H9 (cell line): ENCODE results near the gene ADARB2. TPM values are rescaled to one million over a fixed set of nuclear protein-coding genes. Genes with fewer than 3 reads are reported as not detected.
A peak's percentile ranks its signal among the peaks of the same experiment; 100 is the strongest.

Experiments used
- DNase-seq: peaks from one replicate; pipeline ENCODE4 v3.0.0-alpha.2; 2017
- H2AFZ ChIP-seq: one replicate; pipeline ENCODE4 v1.6.1; 2013; ENCODE audit warnings: mild to moderate bottlenecking, low read length, control low read depth, moderate library complexity
- H2AK5ac ChIP-seq: 2 replicates; pipeline ENCODE4 v1.6.1; 2013; ENCODE audit warnings: low read length, control low read depth, mixed read lengths; ENCODE audit not compliant: insufficient read length
- H2BK120ac ChIP-seq: one replicate; pipeline ENCODE4 v1.6.1; 2013; ENCODE audit warnings: low read depth, mild to moderate bottlenecking, low read length, control low read depth, inconsistent platforms; ENCODE audit not compliant: poor library complexity, severe bottlenecking
- H2BK12ac ChIP-seq: 2 replicates; pipeline ENCODE4 v1.6.1; 2013; ENCODE audit warnings: low read length, control low read depth, mixed read lengths, low read depth; ENCODE audit not compliant: insufficient read length
- H2BK15ac ChIP-seq: 2 replicates; pipeline ENCODE4 v1.6.1; 2013; ENCODE audit warnings: low read depth, low read length, control low read depth
- H2BK20ac ChIP-seq: one replicate; pipeline ENCODE4 v1.6.1; 2013; ENCODE audit warnings: low read depth, mild to moderate bottlenecking, low read length, control low read depth, inconsistent platforms; ENCODE audit not compliant: poor library complexity, severe bottlenecking
- H2BK5ac ChIP-seq: 2 replicates; pipeline ENCODE4 v1.6.1; 2013; ENCODE audit warnings: low read length, control low read depth, mixed read lengths; ENCODE audit not compliant: insufficient read length
- H3K14ac ChIP-seq: 2 replicates; pipeline ENCODE4 v1.6.1; 2013; ENCODE audit warnings: low read length, control low read depth; ENCODE audit not compliant: insufficient read depth
- H3K18ac ChIP-seq: 2 replicates; pipeline ENCODE4 v1.6.1; 2013; ENCODE audit warnings: low read depth, mild to moderate bottlenecking, mixed read lengths, low read length, control low read depth; ENCODE audit not compliant: insufficient read length
- H3K23ac ChIP-seq: 2 replicates; pipeline ENCODE4 v1.6.1; 2013; ENCODE audit warnings: low read length, control low read depth, mixed read lengths, low read depth; ENCODE audit not compliant: insufficient read length
- H3K23me2 ChIP-seq: 2 replicates; pipeline ENCODE4 v1.6.1; 2013; ENCODE audit warnings: low read depth, mild to moderate bottlenecking, mixed read lengths, low read length, control low read depth; ENCODE audit not compliant: insufficient read length, poor library complexity, severe bottlenecking
- H3K27ac ChIP-seq: 2 replicates; pipeline ENCODE4 v1.5.1; 2013; ENCODE audit warnings: low read length, control low read depth, mixed read lengths, low read depth; ENCODE audit not compliant: insufficient read length
- H3K27me3 ChIP-seq: 2 replicates; pipeline ENCODE4 v1.6.1; 2013; ENCODE audit warnings: low read length, control low read depth, inconsistent platforms; ENCODE audit not compliant: insufficient read depth
- H3K4ac ChIP-seq: 2 replicates; pipeline ENCODE4 v1.6.1; 2013; ENCODE audit warnings: low read depth, mild to moderate bottlenecking, control low read depth, inconsistent platforms, low read length, moderate library complexity
- H3K4me1 ChIP-seq: 2 replicates; pipeline ENCODE4 v1.6.1; 2013; ENCODE audit warnings: low read length, control low read depth, inconsistent platforms; ENCODE audit not compliant: insufficient read depth
- H3K4me2 ChIP-seq: 2 replicates; pipeline ENCODE4 v1.6.1; 2013; ENCODE audit warnings: low read length, control low read depth, mixed read lengths; ENCODE audit not compliant: insufficient read length, insufficient read depth
- H3K56ac ChIP-seq: 2 replicates; pipeline ENCODE4 v1.6.1; 2013; ENCODE audit warnings: low read depth, mild to moderate bottlenecking, mixed read lengths, low read length, control low read depth; ENCODE audit not compliant: insufficient read length
- H3K79me1 ChIP-seq: 2 replicates; pipeline ENCODE4 v1.6.1; 2013; ENCODE audit warnings: low read depth, mild to moderate bottlenecking, moderate library complexity, low read length, control low read depth, inconsistent platforms; ENCODE audit not compliant: insufficient read depth, poor library complexity, severe bottlenecking
- H3K79me2 ChIP-seq: 2 replicates; pipeline ENCODE4 v1.6.1; 2013; ENCODE audit warnings: low read length, control low read depth, inconsistent platforms; ENCODE audit not compliant: insufficient read depth
- H3K9ac ChIP-seq: 2 replicates; pipeline ENCODE4 v1.6.1; 2013; ENCODE audit warnings: low read length, control low read depth, mixed read lengths; ENCODE audit not compliant: insufficient read length; ENCODE audit errors: extremely low read depth
- H3K9me3 ChIP-seq: one replicate; pipeline ENCODE4 v1.6.1; 2013; ENCODE audit warnings: low read depth, low read length, inconsistent platforms; ENCODE audit not compliant: control insufficient read depth
- H3T11ph ChIP-seq: one replicate; pipeline ENCODE4 v1.6.1; 2013; ENCODE audit warnings: mild to moderate bottlenecking, low read length, control low read depth, inconsistent platforms
- H4K20me1 ChIP-seq: one replicate; pipeline ENCODE4 v1.6.1; 2013; ENCODE audit not compliant: control insufficient read depth, insufficient read length, insufficient read depth
- H4K5ac ChIP-seq: 2 replicates; pipeline ENCODE4 v1.6.1; 2013; ENCODE audit warnings: low read depth, mild to moderate bottlenecking, mixed read lengths, low read length, control low read depth; ENCODE audit not compliant: insufficient read length
- H4K8ac ChIP-seq: replicated peaks from 2 replicates; pipeline ENCODE4 v1.6.1; 2013; ENCODE audit warnings: low read length, control low read depth, mixed read lengths, low read depth; ENCODE audit not compliant: insufficient read length
- H4K91ac ChIP-seq: 2 replicates; pipeline ENCODE4 v1.6.1; 2013; ENCODE audit warnings: low read depth, mild to moderate bottlenecking, moderate library complexity, mixed read lengths, low read length, control low read depth; ENCODE audit not compliant: insufficient read length
- H3K27ac Mint-ChIP-seq, 3 experiments: 2 replicates in 2 of 3; 3 replicates in 1 of 3; pipeline ENCODE4 v1.8.0; 2020 to 2021; ENCODE audit warnings: mixed read lengths in 3 of 3, mild to moderate bottlenecking in 1 of 3, moderate library complexity in 1 of 3
- H3K27me3 Mint-ChIP-seq: 2 replicates; pipeline ENCODE4 v1.8.0; 2021; ENCODE audit warnings: low read depth, mild to moderate bottlenecking, moderate library complexity, mixed read lengths
- H3K36me3 Mint-ChIP-seq, 3 experiments: 2 replicates in 2 of 3; 3 replicates in 1 of 3; pipeline ENCODE4 v1.8.0; 2020 to 2021; ENCODE audit warnings: low read depth in 3 of 3, mixed read lengths in 3 of 3; ENCODE audit not compliant: insufficient read depth in 1 of 3
- H3K4me1 Mint-ChIP-seq, 2 experiments: 2 replicates each; pipeline ENCODE4 v1.8.0; 2020; ENCODE audit warnings: mixed read lengths in 2 of 2
- H3K4me3 Mint-ChIP-seq, 2 experiments: 2 replicates in 1 of 2; 3 replicates in 1 of 2; pipeline ENCODE4 v1.8.0; 2020 to 2021; ENCODE audit warnings: mild to moderate bottlenecking in 2 of 2, mixed read lengths in 2 of 2, moderate library complexity in 1 of 2
- H3K9me3 Mint-ChIP-seq, 2 experiments: 2 replicates in 1 of 2; 3 replicates in 1 of 2; pipeline ENCODE4 v1.8.0; 2020; ENCODE audit warnings: mild to moderate bottlenecking in 2 of 2, mixed read lengths in 2 of 2, moderate library complexity in 1 of 2
- CTCF ChIP-seq: fragments of 200-600 bp; sonication (generic); conservative IDR thresholded peaks from 3 replicates; pipeline ENCODE4 v1.8.0; 2021; ENCODE audit warnings: antibody characterized with exemption, mild to moderate bottlenecking
- WGBS: extraction: QIAGEN DNeasy Blood & Tissue Kit; methylation state at CpG from one replicate; pipeline ENCODE4 v1.1.7; 2013; ENCODE audit warnings: missing lambda C conversion rate, low lambda C conversion rate, mixed read lengths; ENCODE audit not compliant: insufficient read length; ENCODE audit errors: extremely low coverage; 5-methylcytosine and 5-hydroxymethylcytosine counted together
- total RNA-seq: library from RNA; stranded (reverse); gene quantifications from 2 replicates; pipeline ENCODE4 v1.2.1, GENCODE V29; 2021

ADARB2 gene
- total RNA-seq, 1 experiment from 2014 or later = 0.87 TPM

GRCh38 chr10:1180836-1181235 is 556.5 kb downstream of the ADARB2 start:
- Histone ChIP-seq H3K4me1 (no peaks in the 10 kb centered on the region), H3K4me2 (no peak overlapping the region), H3K18ac (no peak overlapping the region), H4K91ac (no peak overlapping the region), H3K23me2 (no peaks in the 10 kb centered on the region), H3K27me3 (no peaks in the 10 kb centered on the region), H3K27ac (no peak overlapping the region), H2BK20ac (no peak overlapping the region), H3K79me2 (no peaks in the 10 kb centered on the region), H3K4ac (no peak overlapping the region), H2BK120ac (no peak overlapping the region), H3K14ac (no peak overlapping the region), H4K5ac (no peak overlapping the region), H3K9me3 (no peaks in the 10 kb centered on the region), H3K23ac (no peak overlapping the region), H3K9ac (no peak overlapping the region), H4K8ac (no peak overlapping the region), H4K20me1 (no peaks in the 10 kb centered on the region), H3K79me1 (no peaks in the 10 kb centered on the region), H2BK15ac (no peak overlapping the region), H2AK5ac (no peak overlapping the region), H2BK5ac (no peak overlapping the region), H3K56ac (no peak overlapping the region), H2AFZ (no peak overlapping the region), H3T11ph (no peak overlapping the region), H2BK12ac (no peak overlapping the region)
- no peak for DNase-seq
- H3K9me3 Mint-ChIP-seq = no peaks in the 10 kb centered on the region
- TF ChIP-seq CTCF = peak; percentile 57; the same call in 2 of the 3 replicates
- peak overlapping the region in 2 of 3 experiments; percentile 2 to 62; a peak in 2 of 7 replicates for H3K27ac Mint-ChIP-seq
- no peak overlapping the region for H3K4me3 Mint-ChIP-seq
- H3K27me3 Mint-ChIP-seq = peaks cover 7% of the 10 kb centered on the region; the same call in 1 of the 2 replicates
- H3K4me1 Mint-ChIP-seq = peaks cover 6 to 29% of the 10 kb centered on the region in 2 experiments
- H3K36me3 Mint-ChIP-seq = no peaks in the 10 kb centered on the region
- WGBS = no CpG with 5 or more reads among the region's 11 CpGs
